ENCODE data around the gene OR8B4.

The OR8B4 gene, protein sequence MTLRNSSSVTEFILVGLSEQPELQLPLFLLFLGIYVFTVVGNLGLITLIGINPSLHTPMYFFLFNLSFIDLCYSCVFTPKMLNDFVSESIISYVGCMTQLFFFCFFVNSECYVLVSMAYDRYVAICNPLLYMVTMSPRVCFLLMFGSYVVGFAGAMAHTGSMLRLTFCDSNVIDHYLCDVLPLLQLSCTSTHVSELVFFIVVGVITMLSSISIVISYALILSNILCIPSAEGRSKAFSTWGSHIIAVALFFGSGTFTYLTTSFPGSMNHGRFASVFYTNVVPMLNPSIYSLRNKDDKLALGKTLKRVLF

GRCh38 chr11:124424384-124424921 is at the start of gene OR8B4:
OR8B4 (minus strand) TSS chr11:124424871; CDS start chr11:124424871, 0 bp downstream.
- DNase-seq (ENCODE audit: low read depth), result no peak
- no peak within 1 kb of the TSS for H3K4me3 ChIP-seq (ENCODE audit: low read length)
- TF ChIP-seq CTCF (conservative IDR thresholded peaks at IDR 0.05; ENCODE audit: low read depth, low read length), result no peak

DNA sequence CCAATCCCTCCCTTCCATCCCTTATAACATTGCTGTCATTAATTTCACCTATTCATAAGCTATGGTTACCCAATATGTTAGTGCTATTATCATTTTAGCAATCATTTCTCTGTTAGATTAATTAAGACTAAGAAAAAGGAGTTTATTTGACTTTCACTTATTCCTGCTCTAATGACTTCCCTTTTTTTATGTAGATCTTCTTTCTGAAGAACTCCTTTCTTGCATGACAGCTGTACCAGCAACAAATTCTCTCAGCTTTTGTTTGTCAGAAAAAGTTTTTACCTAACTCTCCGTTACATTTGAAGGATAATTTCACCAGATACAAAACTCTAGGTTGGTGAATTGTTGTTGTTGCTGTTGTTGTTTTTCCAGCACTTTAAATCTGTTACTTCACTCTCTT is 49.4 kb upstream of the OR8B4 start:
- no peak overlapping the region for H3K4me3 ChIP-seq (ENCODE audit: low read length)
- no peak for TF ChIP-seq CTCF (conservative IDR thresholded peaks at IDR 0.05; ENCODE audit: low read depth, low read length)
- DNase-seq (ENCODE audit: low read depth), result no peak

DNA sequence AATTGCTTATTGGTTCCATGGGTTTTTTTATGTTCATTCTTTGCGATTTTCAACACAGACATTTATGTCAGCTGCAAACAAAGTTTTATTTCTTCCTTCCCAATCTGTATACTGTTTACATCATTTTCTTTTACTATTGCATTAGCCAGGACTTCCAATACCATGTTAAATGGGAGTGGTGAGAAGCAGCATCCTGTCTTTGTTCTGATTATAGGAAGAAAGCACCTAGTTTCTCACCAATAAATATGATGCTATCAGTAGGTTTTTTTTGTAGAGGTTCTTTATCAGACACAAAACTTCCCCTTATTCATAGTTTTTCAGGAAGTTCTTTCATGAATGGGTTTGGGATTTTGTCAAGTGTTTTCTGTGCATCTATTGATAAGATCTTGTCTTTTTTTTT is 48.8 kb upstream of the OR8B4 start:
- no peak for TF ChIP-seq CTCF (conservative IDR thresholded peaks at IDR 0.05; ENCODE audit: low read depth, low read length)
- DNase-seq (ENCODE audit: low read depth), result no peak
- no peak overlapping the region for H3K4me3 ChIP-seq (ENCODE audit: low read length)

GRCh38 chr11:124470561-124471227 is 46.0 kb upstream of the OR8B4 start:
- no peak overlapping the region for H3K4me3 ChIP-seq (ENCODE audit: low read length)
- no peak for TF ChIP-seq CTCF (conservative IDR thresholded peaks at IDR 0.05; ENCODE audit: low read depth, low read length)
- no peak for DNase-seq (ENCODE audit: low read depth)

DNA sequence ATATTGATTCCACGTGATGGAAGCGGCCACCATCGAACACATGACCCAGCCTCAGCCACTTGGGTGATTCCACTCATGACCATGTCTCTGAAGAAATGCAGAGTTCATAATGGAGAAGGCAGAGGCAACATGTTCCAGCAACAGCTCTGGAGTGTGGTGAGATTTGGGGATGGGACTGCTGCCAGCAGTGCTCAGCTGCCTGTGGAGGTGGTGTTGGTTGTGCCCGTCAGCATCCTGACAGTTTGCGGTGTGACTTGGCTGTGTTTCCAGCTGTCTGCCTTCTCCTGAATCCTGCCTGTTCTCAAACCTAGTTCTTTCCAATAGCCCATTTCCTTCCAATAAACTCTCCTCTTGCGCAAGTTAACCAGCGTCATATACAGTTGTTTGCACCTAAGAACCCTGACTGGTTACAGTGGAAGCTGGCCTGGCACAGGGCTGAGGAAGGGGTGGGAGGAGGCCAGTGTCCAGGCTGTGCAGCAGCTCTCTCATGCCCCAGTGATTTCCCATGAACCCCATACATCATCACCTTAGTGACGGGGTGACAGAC is 42.8 kb upstream of the OR8B4 start:
- no peak for TF ChIP-seq CTCF (conservative IDR thresholded peaks at IDR 0.05; ENCODE audit: low read depth, low read length)

DNA sequence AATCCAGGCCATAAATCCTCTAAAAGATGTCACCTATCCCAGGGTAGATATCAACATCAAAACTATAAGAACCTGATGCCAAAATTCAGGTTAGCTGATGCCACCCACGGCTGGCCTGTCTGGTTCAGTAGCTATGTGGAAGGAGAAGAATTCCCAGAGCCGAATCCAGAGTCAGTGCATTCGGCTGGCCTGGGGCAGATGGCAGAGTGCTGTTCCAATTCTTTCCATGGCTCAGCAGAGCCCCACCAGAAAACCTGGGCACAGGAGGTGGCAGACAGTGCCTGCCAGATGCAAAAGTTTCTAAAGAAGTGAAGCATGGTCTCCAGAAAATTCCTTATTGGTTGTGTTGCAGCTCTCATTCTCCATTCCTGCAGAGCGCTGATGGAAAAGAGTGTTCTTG is 40.7 kb upstream of the OR8B4 start:
- no peak overlapping the region for H3K4me3 ChIP-seq (ENCODE audit: low read length)
- TF ChIP-seq CTCF (conservative IDR thresholded peaks at IDR 0.05; ENCODE audit: low read depth, low read length), result no peak
- no peak for DNase-seq (ENCODE audit: low read depth)

More for the DNA sequence above, 42.8 kb upstream of the OR8B4 start:
- no peak for DNase-seq (ENCODE audit: low read depth)
- no peak overlapping the region for H3K4me3 ChIP-seq (ENCODE audit: low read length)
